Fibroblast of lung (primary cell): ENCODE measurements around the gene C1QTNF12. TPM values are rescaled to one million over a fixed set of nuclear protein-coding genes. Genes with fewer than 3 reads are reported as not detected.

Source experiments
- DNase-seq, 2 donors: peaks; one replicate each; pipeline versions ENCODE4 v3.0.0 to v3.0.0-alpha.2; 2010; ENCODE audit warnings: low read depth in 2 of 2
- H2AFZ ChIP-seq: 2 replicates; pipeline ENCODE4 v1.5.1; 2012; ENCODE audit warnings: low read length, control low read depth, inconsistent platforms
- H3K27ac ChIP-seq: 2 replicates; pipeline ENCODE4 v1.5.1; 2011; ENCODE audit warnings: low read length, control low read depth; ENCODE audit not compliant: insufficient read depth
- H3K27me3 ChIP-seq: 2 replicates; pipeline ENCODE4 v1.5.1; 2011; ENCODE audit warnings: mild to moderate bottlenecking, low read length; ENCODE audit not compliant: control insufficient read depth, insufficient read depth
- H3K36me3 ChIP-seq: 2 replicates; pipeline ENCODE4 v1.5.1; 2011; ENCODE audit warnings: low read length; ENCODE audit not compliant: control insufficient read depth, insufficient read depth
- H3K4me1 ChIP-seq: 2 replicates; pipeline ENCODE4 v1.5.1; 2011; ENCODE audit warnings: low read length; ENCODE audit not compliant: control insufficient read depth, insufficient read depth; ENCODE audit errors: extremely low read depth
- H3K4me2 ChIP-seq: 2 replicates; pipeline ENCODE4 v1.5.1; 2011; ENCODE audit warnings: low read length, control low read depth; ENCODE audit not compliant: insufficient read depth; ENCODE audit errors: extremely low read depth
- H3K4me3 ChIP-seq, 4 experiments: fragments of 200-600 bp in 1 of 4; sonication (generic) in 1 of 4; replicated peaks in 1 of 4; 2 replicates each; pipeline ENCODE4 v1.5.1; 2011 to 2016; ENCODE audit warnings: low read length in 4 of 4, low read depth in 3 of 4, mild to moderate bottlenecking in 3 of 4, control low read depth in 2 of 4, inconsistent platforms in 1 of 4, mixed read lengths in 1 of 4; ENCODE audit not compliant: insufficient read depth in 1 of 4; ENCODE audit errors: control extremely low read depth in 1 of 4
- H3K79me2 ChIP-seq: 2 replicates; pipeline ENCODE4 v1.5.1; 2012; ENCODE audit warnings: mild to moderate bottlenecking, low read length, inconsistent platforms; ENCODE audit not compliant: control insufficient read depth, insufficient read depth
- H3K9ac ChIP-seq: 2 replicates; pipeline ENCODE4 v1.5.1; 2011; ENCODE audit warnings: mild to moderate bottlenecking, low read length, control low read depth; ENCODE audit not compliant: insufficient read depth
- H3K9me3 ChIP-seq: 2 replicates; pipeline ENCODE4 v1.5.1; 2012; ENCODE audit warnings: low read depth, low read length; ENCODE audit not compliant: control insufficient read depth, insufficient read depth
- H4K20me1 ChIP-seq: 2 replicates; pipeline ENCODE4 v1.5.1; 2011; ENCODE audit warnings: low read length; ENCODE audit not compliant: control insufficient read depth, insufficient read depth; ENCODE audit errors: extremely low read depth
- CTCF ChIP-seq, 2 donors: IDR thresholded peaks in 1 of 2; conservative IDR thresholded peaks in 1 of 2; 1 replicate in 1 of 2; 2 replicates in 1 of 2; pipeline ENCODE4 v1.5.1; 2011 to 2012; ENCODE audit warnings: low read length in 2 of 2, control low read depth in 1 of 2, inconsistent platforms in 1 of 2, low read depth in 1 of 2, mild to moderate bottlenecking in 1 of 2
- EZH2 ChIP-seq: IDR thresholded peaks from 2 replicates; pipeline ENCODE4 v1.5.1; 2012; ENCODE audit warnings: low read length, control low read depth, mild to moderate bottlenecking; ENCODE audit errors: missing control alignments
- polyA plus RNA-seq, 2 donors: library from polyadenylated mRNA; depleted of rRNA in 1 of 2; stranded (reverse) in 1 of 2; unstranded in 1 of 2; fragments of >200 nt; gene quantifications; 2 replicates each; pipeline ENCODE4 v1.2.1, GENCODE V29; 2011 to 2012; ENCODE audit warnings: missing spikeins in 1 of 2
- total RNA-seq: library from RNA; depleted of rRNA; stranded (reverse); fragments of >200 nt; gene quantifications from 2 replicates; pipeline ENCODE4 v1.2.1, GENCODE V29; 2014

The C1QTNF12 gene
- total and polyA plus RNA-seq, 2 donors (not counting 1 experiment from before 2014, with no cell fraction given): 0.27 to 4.1 TPM

- peaks cover 34% of the 10 kb centered on the region for H3K36me3 ChIP-seq
These were observed 19.1 kb downstream of the C1QTNF12 start for GRCh38 chr1:1227386-1227785.

GRCh38 chr1:1226566-1227362 lies 19.8 kb downstream of the C1QTNF12 start:
- Histone ChIP-seq H2AFZ (no peak overlapping the region), H4K20me1 (no peaks in the 10 kb centered on the region), H3K36me3 (peaks cover 38% of the 10 kb centered on the region), H3K4me1 (peaks cover 7% of the 10 kb centered on the region), H3K79me2 (peaks cover 68% of the 10 kb centered on the region), H3K9ac (no peak overlapping the region), H3K27ac (no peak overlapping the region), H3K4me2 (no peak overlapping the region), H3K27me3 (no peaks in the 10 kb centered on the region), H3K9me3 (no peaks in the 10 kb centered on the region), H3K4me3 (no peak overlapping the region)
- TF ChIP-seq EZH2 (no peak), CTCF (conservative IDR thresholded peaks at IDR 0.05 in 1 of 2, IDR thresholded peaks at IDR 0.05 in 1 of 2; ENCODE audit: low read depth in 1 of 2, low read length in 2 of 2) (no peak)
- no peak for DNase-seq

More at GRCh38 chr1:1227386-1227785, 19.1 kb downstream of the C1QTNF12 start:
- no peak overlapping the region for H3K4me3 ChIP-seq
- H3K4me2 ChIP-seq: no peak overlapping the region
- H3K79me2 ChIP-seq: peaks cover 68% of the 10 kb centered on the region
- peaks cover 7% of the 10 kb centered on the region for H3K4me1 ChIP-seq
- no peak overlapping the region for H3K27ac ChIP-seq
- TF ChIP-seq CTCF (conservative IDR thresholded peaks at IDR 0.05 in 1 of 2, IDR thresholded peaks at IDR 0.05 in 1 of 2; ENCODE audit: low read depth in 1 of 2, low read length in 2 of 2) (no peak), EZH2 (no peak)
- H4K20me1 ChIP-seq: no peaks in the 10 kb centered on the region
- H3K9ac ChIP-seq: no peak overlapping the region
- no peak for DNase-seq
- H2AFZ ChIP-seq: no peak overlapping the region
- no peaks in the 10 kb centered on the region for H3K9me3 ChIP-seq
- no peaks in the 10 kb centered on the region for H3K27me3 ChIP-seq

- Histone ChIP-seq H3K36me3 (peaks cover 40% of the 10 kb centered on the region), H3K4me3 (no peak overlapping the region), H2AFZ (no peak overlapping the region), H3K4me1 (peaks cover 7% of the 10 kb centered on the region), H3K27ac (no peak overlapping the region), H3K4me2 (no peak overlapping the region), H3K27me3 (no peaks in the 10 kb centered on the region), H3K9me3 (no peaks in the 10 kb centered on the region), H3K79me2 (peaks cover 62% of the 10 kb centered on the region), H4K20me1 (no peaks in the 10 kb centered on the region), H3K9ac (no peak overlapping the region)
- no peak for DNase-seq
- TF ChIP-seq EZH2 (no peak), CTCF (conservative IDR thresholded peaks at IDR 0.05 in 1 of 2, IDR thresholded peaks at IDR 0.05 in 1 of 2; ENCODE audit: low read depth in 1 of 2, low read length in 2 of 2) (no peak)
These were observed 20.6 kb downstream of the C1QTNF12 start for GRCh38 chr1:1225913-1226312.
